H1 (cell line): ENCODE results near the gene LPO. TPM values are rescaled to one million over a fixed set of nuclear protein-coding genes. Genes with fewer than 3 reads are reported as not detected.

Experiments used
- CTCF ChIA-PET: fragments of 300-600 bp; sonication (Branson Sonifier 250); formaldehyde crosslinking; loops from one replicate; lab custom pipeline; 2021; ENCODE audit not compliant: partially characterized antibody; lab: Charles Lee
- POLR2A ChIA-PET: fragments of 300-600 bp; sonication (Branson Sonifier 250); formaldehyde crosslinking; loops from one replicate; lab custom pipeline; 2021; ENCODE audit warnings: inconsistent platforms; ENCODE audit not compliant: partially characterized antibody; lab: Charles Lee
- DNase-seq, 2 experiments: peaks; one replicate each; pipeline versions ENCODE4 v3.0.0 to v3.0.0-alpha.2; 2010 to 2022; ENCODE audit warnings: low spot score in 2 of 2, low read depth in 1 of 2, mixed read lengths in 1 of 2
- FAIRE-seq: peaks from 2 replicates; lab custom pipeline; 2011; peaks lifted over from hg19 to GRCh38; lab: Jason Lieb, UNC
- H2AFZ ChIP-seq: 2 replicates; pipeline ENCODE4 v1.8.1; 2012; ENCODE audit warnings: low read length, inconsistent platforms
- H2AK5ac ChIP-seq: 2 replicates; pipeline ENCODE4 v1.6.1; 2013; ENCODE audit warnings: low read depth, low read length
- H2BK120ac ChIP-seq: replicated peaks from 2 replicates; pipeline ENCODE3; 2013; ENCODE audit warnings: low read depth, low read length, inconsistent platforms
- H2BK12ac ChIP-seq: 2 replicates; pipeline ENCODE4 v1.6.1; 2013; ENCODE audit warnings: low read depth, low read length
- H2BK15ac ChIP-seq: 2 replicates; pipeline ENCODE4 v1.6.1; 2013; ENCODE audit warnings: low read length
- H2BK20ac ChIP-seq: 2 replicates; pipeline ENCODE4 v1.6.1; 2013; ENCODE audit warnings: low read length
- H2BK5ac ChIP-seq: 2 replicates; pipeline ENCODE4 v1.6.1; 2013; ENCODE audit warnings: low read depth, low read length
- H3K14ac ChIP-seq: 2 replicates; pipeline ENCODE4 v1.6.1; 2013; ENCODE audit warnings: inconsistent platforms; ENCODE audit not compliant: insufficient read length
- H3K18ac ChIP-seq: 2 replicates; pipeline ENCODE4 v1.6.1; 2013; ENCODE audit warnings: low read length; ENCODE audit errors: extremely low read depth
- H3K23ac ChIP-seq: 2 replicates; pipeline ENCODE4 v1.6.1; 2013; ENCODE audit warnings: inconsistent platforms; ENCODE audit not compliant: insufficient read length
- H3K23me2 ChIP-seq: 2 replicates; pipeline ENCODE4 v1.6.1; 2013; ENCODE audit warnings: low read depth, low read length
- H3K27ac ChIP-seq: 2 replicates; pipeline ENCODE4 v1.6.1; 2011; ENCODE audit warnings: low read depth, low read length, inconsistent platforms
- H3K27me3 ChIP-seq, 4 experiments: replicated peaks in 1 of 4; 1 replicate in 1 of 4; 2 replicates in 3 of 4; pipeline versions ENCODE4 v1.6.1 to v1.8.1; 2011 to 2013; ENCODE audit warnings: low read length in 3 of 4, mild to moderate bottlenecking in 3 of 4, inconsistent platforms in 2 of 4, mixed read lengths in 2 of 4, moderate library complexity in 1 of 4; ENCODE audit not compliant: control insufficient read depth in 3 of 4, insufficient read depth in 3 of 4; ENCODE audit errors: extremely low read depth in 1 of 4
- H3K36me3 ChIP-seq, 4 experiments: 2 replicates each; pipeline versions ENCODE4 v1.6.1 to v1.8.1; 2011 to 2013; ENCODE audit warnings: mild to moderate bottlenecking in 4 of 4, low read length in 3 of 4, moderate library complexity in 2 of 4, control low read depth in 1 of 4, inconsistent platforms in 1 of 4; ENCODE audit not compliant: insufficient read depth in 4 of 4, control insufficient read depth in 2 of 4
- H3K4ac ChIP-seq: replicated peaks from 2 replicates; pipeline ENCODE3; 2013; ENCODE audit warnings: low read length, low read depth, mixed read lengths, inconsistent platforms; ENCODE audit not compliant: insufficient read length
- H3K4me1 ChIP-seq, 4 experiments: replicated peaks in 1 of 4; 1 replicate in 1 of 4; 2 replicates in 3 of 4; pipeline versions ENCODE4 v1.6.1 to v1.8.1; 2011 to 2013; ENCODE audit warnings: low read length in 3 of 4, inconsistent platforms in 2 of 4, mixed read lengths in 1 of 4; ENCODE audit not compliant: insufficient read depth in 4 of 4, control insufficient read depth in 3 of 4
- H3K4me2 ChIP-seq, 2 experiments: 2 replicates each; pipeline versions ENCODE4 v1.6.1 to v1.8.1; 2011 to 2013; ENCODE audit warnings: low read depth in 2 of 2, low read length in 2 of 2, control low read depth in 1 of 2, inconsistent platforms in 1 of 2, mild to moderate bottlenecking in 1 of 2; ENCODE audit not compliant: insufficient read depth in 1 of 2
- H3K4me3 ChIP-seq, 4 experiments: fragments of 200-600, 300-600 bp in 1 of 4; sonication (generic), shearing (Covaris generic), sonication (Bioruptor Twin) in 1 of 4; 2 replicates each; pipeline versions ENCODE4 v1.5.1 to v1.8.1; 2011 to 2016; ENCODE audit warnings: low read length in 4 of 4, low read depth in 3 of 4, control low read depth in 2 of 4, inconsistent platforms in 2 of 4, mild to moderate bottlenecking in 2 of 4, mixed read lengths in 1 of 4, moderate library complexity in 1 of 4; ENCODE audit not compliant: insufficient read depth in 2 of 4; ENCODE audit errors: extremely low read depth in 1 of 4
- H3K56ac ChIP-seq: replicated peaks from 2 replicates; pipeline ENCODE3; 2013; ENCODE audit warnings: low read depth, mild to moderate bottlenecking, mixed read lengths, low read length, inconsistent platforms; ENCODE audit not compliant: insufficient read length
- H3K79me1 ChIP-seq: 2 replicates; pipeline ENCODE4 v1.6.1; 2013; ENCODE audit warnings: low read depth, low read length, control low read depth
- H3K79me2 ChIP-seq, 2 experiments: 2 replicates each; pipeline versions ENCODE4 v1.6.1 to v1.8.1; 2012 to 2013; ENCODE audit warnings: low read length in 2 of 2, mild to moderate bottlenecking in 2 of 2, inconsistent platforms in 1 of 2; ENCODE audit not compliant: insufficient read depth in 2 of 2, control insufficient read depth in 1 of 2
- H3K9ac ChIP-seq, 4 experiments: replicated peaks in 1 of 4; 1 replicate in 1 of 4; 2 replicates in 3 of 4; pipeline versions ENCODE4 v1.6.1 to v1.8.1; 2011 to 2013; ENCODE audit warnings: low read depth in 3 of 4, low read length in 3 of 4, control low read depth in 2 of 4, mild to moderate bottlenecking in 2 of 4, moderate library complexity in 2 of 4, inconsistent platforms in 1 of 4; ENCODE audit errors: extremely low read depth in 1 of 4
- H3K9me3 ChIP-seq, 2 experiments: 2 replicates each; pipeline versions ENCODE4 v1.6.1 to v1.8.1; 2012 to 2013; ENCODE audit warnings: mild to moderate bottlenecking in 2 of 2, moderate library complexity in 2 of 2, control low read depth in 1 of 2, inconsistent platforms in 1 of 2, low read depth in 1 of 2, low read length in 1 of 2, mixed read lengths in 1 of 2; ENCODE audit not compliant: insufficient read depth in 2 of 2
- H4K20me1 ChIP-seq, 2 experiments: replicated peaks in 1 of 2; 2 replicates each; pipeline versions ENCODE3 to v1.8.1; 2011 to 2013; ENCODE audit warnings: inconsistent platforms in 2 of 2, low read length in 2 of 2, mild to moderate bottlenecking in 1 of 2; ENCODE audit not compliant: insufficient read depth in 2 of 2, control insufficient read depth in 1 of 2
- H4K5ac ChIP-seq: 2 replicates; pipeline ENCODE4 v1.6.1; 2013; ENCODE audit warnings: low read length, low read depth, mixed read lengths, inconsistent platforms; ENCODE audit not compliant: insufficient read length
- H4K8ac ChIP-seq: 2 replicates; pipeline ENCODE4 v1.8.0; 2013; ENCODE audit warnings: mild to moderate bottlenecking, moderate library complexity, low read length, inconsistent platforms; ENCODE audit not compliant: insufficient read depth; ENCODE audit errors: extremely low read depth
- H4K91ac ChIP-seq: replicated peaks from 2 replicates; pipeline ENCODE3; 2013; ENCODE audit warnings: low read length, mixed read lengths, inconsistent platforms; ENCODE audit not compliant: insufficient read length
- ASH2L ChIP-seq: fragments of 200-600, 300-600 bp; sonication (generic); IDR thresholded peaks from one replicate; pipeline ENCODE4 v1.7.1; 2017; ENCODE audit warnings: low read length
- CHD2 ChIP-seq: IDR thresholded peaks from 2 replicates; pipeline ENCODE4 v1.6.1; 2012; ENCODE audit warnings: low read length, improper control_type of control experiment
- CTBP2 ChIP-seq: IDR thresholded peaks from 2 replicates; pipeline ENCODE4 v1.7.0; 2011; ENCODE audit warnings: borderline replicate concordance, mild to moderate bottlenecking, moderate library complexity, mixed read lengths, low read length; ENCODE audit not compliant: insufficient read depth, insufficient read length
- HDAC2 ChIP-seq, 2 experiments: fragments of 300-600 bp in 1 of 2; sonication (generic) in 1 of 2; IDR thresholded peaks; 2 replicates each; pipeline ENCODE4 v1.6.1; 2011 to 2012; ENCODE audit warnings: low read depth in 2 of 2, low read length in 2 of 2, mild to moderate bottlenecking in 2 of 2, moderate library complexity in 2 of 2, borderline replicate concordance in 1 of 2, inconsistent platforms in 1 of 2
- KDM5A ChIP-seq: fragments of 200-600 bp; IDR thresholded peaks from 2 replicates; pipeline ENCODE4 v1.7.1; 2012; ENCODE audit warnings: mild to moderate bottlenecking, low read length, inconsistent platforms, mixed read lengths
- PHF8 ChIP-seq: fragments of 200-600 bp; sonication (generic); conservative IDR thresholded peaks from 2 replicates; pipeline ENCODE4 v1.7.1; 2012; ENCODE audit warnings: low read depth, mild to moderate bottlenecking, inconsistent platforms, low read length, moderate library complexity
- RXRA ChIP-seq: IDR thresholded peaks from 2 replicates; pipeline ENCODE4 v1.6.1; 2011; ENCODE audit warnings: low read depth, mild to moderate bottlenecking, low read length, moderate library complexity; ENCODE audit not compliant: insufficient read depth
- WGBS, 2 experiments: shearing (Covaris generic) in 1 of 2; methylation state at CpG; one replicate each; pipeline versions ENCODE4 v1.1.6 to v1.1.7; 2013 to 2015; ENCODE audit warnings: low lambda C conversion rate in 2 of 2, mixed read lengths in 2 of 2, inconsistent platforms in 1 of 2, low coverage in 1 of 2, missing lambda C conversion rate in 1 of 2; ENCODE audit not compliant: insufficient replicate concordance in 2 of 2, insufficient coverage in 1 of 2, insufficient read length in 1 of 2; ENCODE audit errors: extremely low coverage in 1 of 2, missing lambda C conversion rate in 1 of 2; 5-methylcytosine and 5-hydroxymethylcytosine counted together
- polyA plus RNA-seq, 7 experiments: library from polyadenylated mRNA; depleted of rRNA in 3 of 7; stranded (reverse) in 5 of 7; unstranded in 2 of 7; fragments of >200 nt in 5 of 7; fragments of 200-250 nt in 2 of 7; gene quantifications; 1 replicate in 5 of 7; 2 replicates in 1 of 7; 4 replicates in 1 of 7; pipeline versions ENCODE4 v1.2.1 to v1.2.3, GENCODE V29; 2011 to 2013; ENCODE audit warnings: missing spikeins in 2 of 7, mixed read lengths in 2 of 7
- total RNA-seq: library from RNA; stranded (reverse); fragmentation: NEBNext Ultra II Directional; extraction: Animal tissue kit (Norgen Biotek cat#: 25700); gene quantifications from 2 replicates; pipeline ENCODE4 v1.2.1, GENCODE V29; 2021

The LPO gene
- total and polyA plus RNA-seq, 2 of the 8 experiments (the other 6 are each of a cell fraction or from before 2014, with no cell fraction given), result 0.38 to 0.52 TPM

DNA sequence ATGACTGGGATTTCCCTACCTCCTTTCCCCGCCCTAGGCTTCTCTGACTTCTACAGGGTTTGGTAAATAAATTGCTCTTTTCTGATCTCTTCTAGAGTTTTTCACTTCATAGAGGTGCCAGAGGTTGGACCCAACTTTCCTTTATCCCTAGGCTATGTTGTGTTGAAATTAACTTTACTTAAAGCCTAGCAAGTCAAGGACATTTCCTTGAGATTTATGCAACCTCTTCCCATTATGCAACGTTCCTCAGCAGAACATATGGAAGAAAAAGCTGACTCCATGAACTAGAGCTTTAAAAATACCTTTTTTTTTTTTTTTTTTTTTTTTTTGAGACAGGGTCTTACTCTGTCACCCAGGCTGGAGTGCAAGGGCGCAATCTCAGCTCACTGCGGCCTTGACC lies 26.9 kb downstream of the LPO start:
- Histone ChIP-seq H3K23ac (no peak overlapping the region), H2BK5ac (no peak overlapping the region), H3K9me3 (no peaks in the 10 kb centered on the region), H3K27me3 (no peaks in the 10 kb centered on the region; a peak in 2 of 7 replicates), H3K4me2 (no peak overlapping the region), H3K18ac (no peak overlapping the region), H3K4me1 (no peaks in the 10 kb centered on the region), H3K23me2 (no peaks in the 10 kb centered on the region), H4K5ac (no peak overlapping the region), H3K56ac (no peak overlapping the region), H2BK120ac (no peak overlapping the region), H4K91ac (no peak overlapping the region), H2BK20ac (no peak overlapping the region), H3K14ac (no peak overlapping the region), H3K27ac (no peak overlapping the region), H2BK15ac (no peak overlapping the region), H2AFZ (no peak overlapping the region), H3K79me1 (no peaks in the 10 kb centered on the region), H3K36me3 (no peaks in the 10 kb centered on the region), H4K20me1 (no peaks in the 10 kb centered on the region), H3K9ac (no peak overlapping the region), H2AK5ac (no peak overlapping the region), H2BK12ac (no peak overlapping the region), H4K8ac (no peak overlapping the region), H3K4ac (no peak overlapping the region), H3K79me2 (no peaks in the 10 kb centered on the region), H3K4me3 (no peak overlapping the region)
- POLR2A ChIA-PET, result no interaction called here
- whole genome bisulfite sequencing, 2 experiments, result 91% methylated on average over 4 of the region's 4 CpGs; no CpG with 5 or more reads in 1 of the 2 experiments
- FAIRE-seq, result no peak
- DNase-seq, result no peak
- CTCF ChIA-PET, result interaction anchor here (1.3 to 2.1 kb wide), 4 partner anchors 10 to 43 kb away, joined by 5 to 15 read pairs (median 6); no protein-coding TSS in a partner anchor
- TF ChIP-seq RXRA, result no peak
- no peak for TF ChIP-seq ASH2L
- TF ChIP-seq HDAC2 (IDR thresholded peaks at IDR 0.05; ENCODE audit: borderline replicate concordance in 1 of 2, low read depth in 2 of 2, low read length in 2 of 2), result no peak
- TF ChIP-seq PHF8, result no peak
- no peak for TF ChIP-seq KDM5A
- no peak for TF ChIP-seq CTBP2
- TF ChIP-seq CHD2, result no peak
